ENCODE data around the gene OSM. TPM values are rescaled to one million over a fixed set of nuclear protein-coding genes. Genes with fewer than 3 reads are reported as not detected.
"Not testable (repeated sequence)": the region's sequence is repeated elsewhere in the genome, so short reads cannot be mapped to it uniquely, and the experiment has no call there.

The OSM gene
- polyA plus RNA-seq, 10 donors, result 0.17 to 0.43 (median 0.29) TPM

DNA sequence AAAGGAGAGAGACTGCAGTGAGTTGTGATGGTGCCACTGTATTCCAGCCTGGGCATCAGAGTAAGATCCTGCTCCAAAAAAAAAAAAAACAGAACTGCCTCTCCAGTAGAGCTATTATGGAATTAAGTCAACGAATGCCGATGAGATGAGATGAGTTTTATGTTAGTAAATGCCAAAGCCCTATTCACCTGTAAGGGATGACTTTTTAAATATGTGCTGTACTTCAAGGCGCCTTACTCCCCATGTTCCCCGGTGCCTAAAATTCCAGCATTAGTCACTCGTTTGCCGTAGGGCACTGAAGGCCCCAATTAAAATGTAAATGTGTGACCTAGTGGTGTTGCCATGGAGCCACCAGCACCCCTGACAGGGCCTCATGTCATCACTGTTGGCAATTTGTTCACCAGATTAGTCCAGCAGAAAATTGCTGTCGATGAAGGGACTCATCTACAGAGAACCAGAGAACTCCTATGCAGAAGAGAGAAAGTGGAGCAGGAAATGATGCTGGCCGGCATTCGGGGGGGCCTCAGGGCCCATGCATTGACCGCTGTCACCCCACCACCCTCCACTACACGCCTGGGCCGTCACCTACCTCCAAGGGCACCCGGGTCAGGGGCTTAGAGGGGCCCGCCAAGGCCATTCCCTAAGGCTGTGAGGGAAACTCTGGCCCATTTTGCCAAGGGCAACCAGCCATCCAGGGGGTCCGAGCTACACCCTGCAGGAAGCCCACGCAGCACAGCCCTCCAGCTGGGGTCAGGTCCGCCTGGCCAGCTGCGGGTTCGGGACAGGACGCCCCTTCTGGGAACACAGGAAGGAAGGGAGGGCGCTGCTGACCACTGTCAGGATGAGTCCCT is 37.9 kb downstream of the OSM start:
- no peak for DNase-seq

DNA sequence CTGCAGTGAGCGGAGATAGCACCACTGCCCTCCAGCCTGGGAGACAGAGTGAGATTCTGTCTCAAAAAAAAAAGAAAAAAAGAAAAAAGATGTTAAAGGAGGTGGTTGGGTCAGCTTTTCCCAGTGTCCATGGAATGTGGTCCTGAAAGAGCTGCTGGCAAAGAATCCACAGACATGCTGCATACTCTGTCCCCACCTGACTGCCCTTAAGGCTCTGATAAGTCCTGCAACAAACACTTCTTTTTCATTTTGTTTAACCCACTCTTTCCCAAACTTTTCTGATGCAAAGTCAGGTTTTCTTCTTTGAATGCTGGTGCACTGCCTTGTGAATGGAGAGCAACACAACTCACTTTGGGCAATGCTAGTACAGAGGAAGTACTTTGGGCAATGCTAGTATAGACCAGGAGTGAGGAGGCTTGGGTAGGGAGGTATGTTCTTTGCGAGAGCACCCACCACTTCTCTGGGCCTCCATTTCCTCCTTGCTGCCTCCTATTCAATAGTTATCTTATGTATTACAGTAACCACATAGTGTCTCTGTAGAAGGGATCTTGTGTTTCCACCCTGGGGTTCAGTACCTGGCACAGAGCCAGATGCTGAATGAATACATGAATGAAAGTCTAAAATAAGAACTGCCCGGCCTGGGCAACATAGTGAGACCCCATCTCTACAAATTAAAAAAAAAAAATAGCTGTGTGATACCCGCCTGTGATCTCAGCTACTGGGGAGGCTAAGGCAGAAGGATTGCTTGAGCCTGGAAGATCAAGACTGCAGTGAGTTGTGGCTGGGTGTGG is 39.0 kb downstream of the OSM start:
- no peak for DNase-seq

- no peak for DNase-seq
Observed at GRCh38 chr22:30226192-30226832, 40.3 kb downstream of the OSM start.

GRCh38 chr22:30225220-30225927 is 41.3 kb downstream of the OSM start:
- DNase-seq, result no peak

DNA sequence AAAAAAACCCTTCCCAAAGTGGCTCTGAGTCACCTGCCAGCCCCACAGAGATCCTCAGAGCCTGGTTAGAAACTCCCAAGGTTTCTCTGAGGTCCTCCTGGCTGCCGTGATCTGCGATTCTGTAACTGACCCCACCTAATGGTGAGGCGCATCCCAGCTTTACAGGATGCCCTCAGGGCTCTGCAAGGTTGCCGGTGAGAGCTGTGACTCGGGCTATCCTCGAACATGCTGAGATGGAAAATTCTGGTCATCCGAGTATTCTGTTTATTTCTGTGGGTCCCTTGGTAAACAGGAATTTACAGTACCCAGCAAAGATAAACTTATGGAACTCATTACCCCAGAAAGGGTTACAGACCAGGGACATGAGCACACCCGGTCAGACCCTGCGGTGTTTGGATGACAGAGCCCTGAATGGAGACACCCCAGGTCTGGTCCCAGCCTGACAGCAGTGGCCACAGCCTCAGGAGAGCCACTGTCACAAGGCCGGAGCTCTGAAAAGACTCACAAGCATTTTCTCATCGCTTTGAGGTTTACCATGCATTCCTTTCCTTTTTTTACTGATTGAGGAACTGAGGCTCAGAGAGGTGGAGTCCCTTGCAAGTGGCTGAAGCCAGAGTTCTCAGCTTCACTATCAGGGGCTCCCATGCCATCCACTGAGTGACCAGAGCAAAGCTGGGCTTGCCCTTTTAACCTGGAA is 42.3 kb downstream of the OSM start:
- DNase-seq, result no peak

GRCh38 chr22:30223303-30223702 is 43.3 kb downstream of the OSM start:
- no peak for DNase-seq

DNA sequence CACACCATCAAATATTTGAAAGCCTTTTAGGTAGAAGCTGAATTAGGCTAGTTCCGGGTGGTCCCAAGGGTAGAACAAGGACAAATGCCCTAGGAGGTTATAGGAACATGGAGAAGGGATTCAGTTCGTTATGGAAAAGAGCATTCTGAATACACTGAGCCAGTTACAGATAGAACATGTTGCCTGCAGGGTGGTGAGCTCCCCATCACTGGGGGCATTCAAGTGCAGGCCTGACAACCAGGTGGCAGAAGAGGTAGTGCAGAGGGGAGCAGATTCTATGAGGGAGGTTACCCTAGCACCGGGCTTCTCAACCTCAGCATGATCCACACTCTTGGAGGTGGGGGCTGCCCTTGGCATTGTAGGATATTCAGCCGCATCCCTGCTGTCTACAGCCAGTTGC is 44.3 kb downstream of the OSM start:
- no peak for DNase-seq

DNA sequence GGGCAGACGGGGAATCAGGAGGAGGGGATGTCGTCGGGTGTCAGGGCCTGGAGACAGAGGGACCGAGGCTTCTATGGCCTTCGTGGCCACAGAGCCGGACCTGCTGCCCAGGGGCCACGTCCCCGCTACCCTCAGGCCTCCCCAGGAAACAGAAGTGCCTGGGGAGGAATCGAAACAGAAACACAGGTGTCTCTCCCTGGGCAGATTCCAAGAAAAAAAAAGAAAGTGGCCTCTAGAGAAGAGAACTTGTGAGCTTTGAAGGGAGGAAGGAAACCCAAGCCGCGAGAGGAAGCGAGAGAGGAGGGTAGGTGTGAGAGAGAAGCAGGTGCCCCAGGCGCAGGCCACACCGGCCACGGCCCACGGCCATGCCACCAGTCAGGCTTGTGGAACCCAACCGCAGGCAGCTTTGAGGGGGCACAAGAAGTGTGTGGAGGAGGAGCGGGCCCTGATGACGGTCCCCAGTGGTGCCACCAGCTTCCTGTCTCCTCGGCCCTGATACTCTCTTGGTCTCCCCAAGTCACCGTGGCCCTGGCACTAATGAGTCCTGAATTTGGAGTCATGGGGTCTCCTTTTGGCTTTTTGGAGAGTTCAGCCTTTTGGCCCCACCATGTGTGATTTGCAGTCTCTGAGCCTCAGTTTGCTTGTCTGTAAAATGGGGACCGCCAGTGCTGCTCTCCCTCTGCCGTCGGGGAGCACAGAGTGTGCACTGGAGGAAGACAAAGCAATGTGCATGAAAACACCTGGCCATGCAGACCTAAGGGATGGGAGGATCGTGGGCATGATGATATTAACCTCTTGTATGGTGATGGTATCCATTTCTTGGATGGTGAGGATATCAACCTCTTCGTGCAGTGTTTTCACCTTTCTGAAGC is 45.3 kb downstream of the OSM start:
- DNase-seq, result no peak

DNA sequence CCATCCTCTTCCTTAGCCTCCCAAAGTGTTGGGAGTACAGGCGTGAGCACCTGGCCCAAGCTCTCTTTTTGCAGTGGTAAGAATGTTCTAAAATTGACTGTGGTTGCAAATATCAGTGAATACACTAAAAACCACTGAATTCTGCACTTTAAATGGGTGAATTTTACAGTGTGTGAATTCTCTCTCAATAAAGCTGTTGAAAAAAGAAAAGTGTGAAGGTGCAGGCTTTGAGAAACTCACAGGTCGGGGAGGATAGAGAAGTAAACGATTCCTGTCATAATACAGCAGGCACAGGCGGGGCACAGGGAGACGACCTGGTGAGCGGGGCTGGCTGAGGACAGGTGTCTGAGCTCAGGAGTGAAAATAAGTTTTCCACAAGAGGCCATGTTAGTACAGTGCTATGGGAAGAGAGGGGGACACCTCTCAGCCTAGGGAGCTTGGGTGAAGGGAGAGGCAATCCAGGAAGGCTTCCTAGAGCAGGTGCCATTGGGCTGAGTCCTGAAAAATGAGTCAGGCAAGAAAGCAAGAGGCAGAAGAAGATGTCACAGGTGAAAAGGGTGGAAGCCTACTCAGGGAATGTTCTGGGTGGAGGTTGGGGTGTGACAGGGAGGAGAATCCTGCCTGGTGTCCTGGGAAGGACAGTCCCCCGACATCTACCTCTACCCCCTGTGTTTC is 46.2 kb downstream of the OSM start:
- no peak for DNase-seq

GRCh38 chr22:30219668-30220278 is 46.9 kb downstream of the OSM start:
- no peak for DNase-seq

GRCh38 chr22:30219049-30219654 is 47.5 kb downstream of the OSM start:
- DNase-seq, result no peak

- DNase-seq, result no peak
Observed at GRCh38 chr22:30217698-30218560, 48.7 kb downstream of the OSM start.

DNA sequence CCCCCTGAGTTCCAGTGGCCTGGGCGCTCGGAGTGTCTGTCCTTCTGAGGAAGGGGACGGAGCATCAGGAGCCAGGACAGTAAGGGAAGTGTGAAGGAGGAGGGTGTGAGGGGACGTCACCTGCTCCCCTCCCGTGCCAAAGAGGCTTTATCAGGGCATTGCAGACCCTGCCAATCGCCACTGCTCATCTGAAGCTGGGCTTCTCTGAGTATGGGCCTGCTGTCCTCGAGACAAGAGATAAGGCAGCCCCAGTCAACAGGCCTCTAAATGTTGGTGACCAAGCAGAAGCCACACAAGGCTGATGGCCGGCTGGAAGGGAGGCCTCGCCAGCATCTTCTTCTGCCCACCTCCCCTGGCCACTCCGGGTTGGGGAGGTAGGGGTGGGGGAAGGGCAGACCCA is 49.9 kb downstream of the OSM start:
- DNase-seq, result no peak

- DNase-seq, result not testable (repeated sequence)
Observed at GRCh38 chr22:30216272-30216671, 50.4 kb downstream of the OSM start.

GRCh38 chr22:30214703-30215407 is 51.8 kb downstream of the OSM start:
- DNase-seq, result no peak

DNA sequence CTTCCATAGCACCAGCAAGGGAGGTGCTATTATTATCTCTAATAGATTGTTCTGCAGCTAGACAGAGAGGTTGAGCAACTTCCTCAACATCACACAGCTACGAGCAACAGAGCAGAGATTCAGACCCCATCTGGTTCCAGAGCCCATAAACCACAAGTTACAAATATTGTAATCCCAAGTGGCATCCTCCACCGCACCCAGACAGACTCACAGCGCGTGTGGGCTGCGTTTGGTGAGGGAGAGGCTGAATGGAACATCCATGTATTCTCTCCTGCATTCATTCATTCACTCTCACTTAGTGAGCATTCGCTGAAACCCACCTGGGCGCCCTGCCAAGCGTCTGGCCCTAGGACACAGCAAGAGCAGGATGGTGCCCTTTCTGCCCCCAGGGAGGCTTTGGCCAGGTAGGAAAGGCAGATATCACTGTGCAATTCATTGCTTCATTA is 53.6 kb downstream of the OSM start:
- no peak for DNase-seq

Data from muscle of back (tissue), 11 donors.